Vagina (tissue), 2 donors: Measurements from ENCODE around the gene GPR158.

Experiments
- CTCF ChIP-seq, 3 experiments: fragments of 450-650 bp in 2 of 3; fragments of 200-600 bp in 1 of 3; sonication (generic) in 1 of 3; IDR thresholded peaks; one replicate each; pipeline ENCODE4 v1.5.1; 2017 to 2019; ENCODE audit warnings: antibody characterized with exemption in 3 of 3, mild to moderate bottlenecking in 2 of 3, moderate library complexity in 2 of 3
- POLR2A ChIP-seq, 2 donors: fragments of 450-650 bp; IDR thresholded peaks; one replicate each; pipeline ENCODE4 v1.6.1; 2017; ENCODE audit warnings: antibody characterized with exemption in 2 of 2, mild to moderate bottlenecking in 2 of 2, moderate library complexity in 2 of 2
- POLR2AphosphoS5 ChIP-seq, 2 donors: sonication (generic); formaldehyde crosslinking; IDR thresholded peaks; one replicate each; pipeline ENCODE4 v1.9.0; 2017; ENCODE audit warnings: antibody characterized with exemption in 2 of 2, mild to moderate bottlenecking in 2 of 2, low read depth in 1 of 2; ENCODE audit not compliant: insufficient read depth in 1 of 2

GRCh38 chr10:25170627-25171026 lies 4.2 kb upstream of the GPR158 start:
- TF ChIP-seq POLR2A (IDR thresholded peaks at IDR 0.05), result no peak
- TF ChIP-seq CTCF (IDR thresholded peaks at IDR 0.05), result no peak
- no peak for TF ChIP-seq POLR2AphosphoS5 (IDR thresholded peaks at IDR 0.05; ENCODE audit: insufficient read depth in 1 of 2, low read depth in 1 of 2)
